Measurements from ENCODE around the gene KAT6B.

GRCh38 chr10:74831518-74832120, 5.2 kb downstream of the KAT6B start:
- TF ChIP-seq, protein P1, sequence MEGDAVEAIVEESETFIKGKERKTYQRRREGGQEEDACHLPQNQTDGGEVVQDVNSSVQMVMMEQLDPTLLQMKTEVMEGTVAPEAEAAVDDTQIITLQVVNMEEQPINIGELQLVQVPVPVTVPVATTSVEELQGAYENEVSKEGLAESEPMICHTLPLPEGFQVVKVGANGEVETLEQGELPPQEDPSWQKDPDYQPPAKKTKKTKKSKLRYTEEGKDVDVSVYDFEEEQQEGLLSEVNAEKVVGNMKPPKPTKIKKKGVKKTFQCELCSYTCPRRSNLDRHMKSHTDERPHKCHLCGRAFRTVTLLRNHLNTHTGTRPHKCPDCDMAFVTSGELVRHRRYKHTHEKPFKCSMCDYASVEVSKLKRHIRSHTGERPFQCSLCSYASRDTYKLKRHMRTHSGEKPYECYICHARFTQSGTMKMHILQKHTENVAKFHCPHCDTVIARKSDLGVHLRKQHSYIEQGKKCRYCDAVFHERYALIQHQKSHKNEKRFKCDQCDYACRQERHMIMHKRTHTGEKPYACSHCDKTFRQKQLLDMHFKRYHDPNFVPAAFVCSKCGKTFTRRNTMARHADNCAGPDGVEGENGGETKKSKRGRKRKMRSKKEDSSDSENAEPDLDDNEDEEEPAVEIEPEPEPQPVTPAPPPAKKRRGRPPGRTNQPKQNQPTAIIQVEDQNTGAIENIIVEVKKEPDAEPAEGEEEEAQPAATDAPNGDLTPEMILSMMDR (IDR thresholded peaks at IDR 0.05), result no peak
- TF ChIP-seq POLR2A (IDR thresholded peaks at IDR 0.05), result no peak
